Measurements from ENCODE around the gene ETFBKMT.

The ETFBKMT gene

GRCh38 chr12:31627456-31628054 is 31.9 kb upstream of the ETFBKMT start:
- DNase-seq (ENCODE audit: insufficient read length, low spot score) = no peak
- FAIRE-seq = no peak
- TF ChIP-seq CTCF (IDR thresholded peaks at IDR 0.05; ENCODE audit: insufficient read depth, missing control alignments) = no peak

- TF ChIP-seq CTCF (IDR thresholded peaks at IDR 0.05; ENCODE audit: insufficient read depth, missing control alignments) = no peak
- no peak for FAIRE-seq
- DNase-seq (ENCODE audit: insufficient read length, low spot score) = no peak
Measured at GRCh38 chr12:31629756-31630732, 29.4 kb upstream of the ETFBKMT start.

GRCh38 chr12:31631023-31631724 is 28.3 kb upstream of the ETFBKMT start:
- DNase-seq (ENCODE audit: insufficient read length, low spot score) (no peak), FAIRE-seq (no peak)
- TF ChIP-seq CTCF (IDR thresholded peaks at IDR 0.05; ENCODE audit: insufficient read depth, missing control alignments) = no peak

- no peak for TF ChIP-seq CTCF (IDR thresholded peaks at IDR 0.05; ENCODE audit: insufficient read depth, missing control alignments)
- DNase-seq (ENCODE audit: insufficient read length, low spot score) (no peak), FAIRE-seq (no peak)
Measured at GRCh38 chr12:31631809-31632208, 27.7 kb upstream of the ETFBKMT start.

- DNase-seq (ENCODE audit: insufficient read length, low spot score) = no peak
- FAIRE-seq = no peak
- no peak for TF ChIP-seq CTCF (IDR thresholded peaks at IDR 0.05; ENCODE audit: insufficient read depth, missing control alignments)
Measured at GRCh38 chr12:31633464-31633863, 26.0 kb upstream of the ETFBKMT start.

GRCh38 chr12:31634620-31635019 is 24.9 kb upstream of the ETFBKMT start:
- DNase-seq (ENCODE audit: insufficient read length, low spot score) (no peak), FAIRE-seq (no peak)
- TF ChIP-seq CTCF (IDR thresholded peaks at IDR 0.05; ENCODE audit: insufficient read depth, missing control alignments) = no peak
